Mesenchymal stem cell (in vitro differentiated cells and primary cell): ENCODE results near the gene TTC16.

Source experiments
- DNase-seq: peaks from one replicate; pipeline ENCODE4 v3.0.0-alpha.2; 2013
- H2AFZ ChIP-seq: one replicate; pipeline ENCODE4 v1.6.1; 2013; ENCODE audit warnings: low read depth, mild to moderate bottlenecking, control low read depth, inconsistent platforms, low read length, moderate library complexity
- H2AK5ac ChIP-seq: 2 replicates; pipeline ENCODE4 v1.6.1; 2013; ENCODE audit warnings: low read length, moderate library complexity, mild to moderate bottlenecking, inconsistent platforms; ENCODE audit not compliant: severe bottlenecking
- H2BK120ac ChIP-seq: one replicate; pipeline ENCODE4 v1.6.1; 2013; ENCODE audit warnings: low read depth, mild to moderate bottlenecking, inconsistent platforms, low read length, moderate library complexity
- H2BK12ac ChIP-seq, 2 experiments: one replicate each; pipeline ENCODE4 v1.6.1; 2013; ENCODE audit warnings: inconsistent platforms in 2 of 2, low read length in 2 of 2, mild to moderate bottlenecking in 2 of 2, moderate library complexity in 2 of 2, control low read depth in 1 of 2
- H2BK15ac ChIP-seq: one replicate; pipeline ENCODE4 v1.6.1; 2013; ENCODE audit warnings: mild to moderate bottlenecking, low read depth, inconsistent platforms; ENCODE audit not compliant: poor library complexity, severe bottlenecking
- H2BK5ac ChIP-seq: 2 replicates; pipeline ENCODE4 v1.6.1; 2013; ENCODE audit warnings: low read depth, mild to moderate bottlenecking, low read length, control low read depth, inconsistent platforms; ENCODE audit not compliant: poor library complexity, severe bottlenecking
- H3K14ac ChIP-seq, 2 experiments: one replicate each; pipeline ENCODE4 v1.6.1; 2013; ENCODE audit warnings: inconsistent platforms in 2 of 2, low read length in 2 of 2, control low read depth in 1 of 2, mild to moderate bottlenecking in 1 of 2, moderate library complexity in 1 of 2
- H3K18ac ChIP-seq, 2 experiments: one replicate each; pipeline ENCODE4 v1.6.1; 2013; ENCODE audit warnings: inconsistent platforms in 2 of 2, low read length in 2 of 2, control low read depth in 1 of 2, low read depth in 1 of 2, mild to moderate bottlenecking in 1 of 2
- H3K23ac ChIP-seq, 2 experiments: one replicate each; pipeline ENCODE4 v1.6.1; 2013; ENCODE audit warnings: inconsistent platforms in 2 of 2, low read length in 2 of 2, mild to moderate bottlenecking in 2 of 2, moderate library complexity in 2 of 2, control low read depth in 1 of 2
- H3K27ac ChIP-seq: 2 replicates; pipeline ENCODE4 v1.5.1; 2013; ENCODE audit warnings: mild to moderate bottlenecking, moderate library complexity, low read length, control low read depth, inconsistent platforms; ENCODE audit not compliant: poor library complexity, severe bottlenecking
- H3K27me3 ChIP-seq, 2 experiments: 2 replicates each; pipeline versions ENCODE4 v1.6.1 to v1.7.0; 2013; ENCODE audit warnings: low read length in 2 of 2, mild to moderate bottlenecking in 2 of 2, moderate library complexity in 2 of 2, control low read depth in 1 of 2, inconsistent platforms in 1 of 2; ENCODE audit not compliant: control insufficient read depth in 1 of 2, insufficient read depth in 1 of 2
- H3K36me3 ChIP-seq, 2 experiments: 2 replicates each; pipeline versions ENCODE4 v1.6.1 to v1.7.0; 2013; ENCODE audit warnings: low read length in 2 of 2, control low read depth in 1 of 2, inconsistent platforms in 1 of 2, low read depth in 1 of 2, mild to moderate bottlenecking in 1 of 2; ENCODE audit not compliant: insufficient read depth in 2 of 2, control insufficient read depth in 1 of 2
- H3K4ac ChIP-seq, 2 experiments: one replicate each; pipeline ENCODE4 v1.6.1; 2013; ENCODE audit warnings: inconsistent platforms in 2 of 2, low read length in 2 of 2, mild to moderate bottlenecking in 2 of 2, moderate library complexity in 2 of 2, control low read depth in 1 of 2, low read depth in 1 of 2
- H3K4me1 ChIP-seq: 2 replicates; pipeline ENCODE4 v1.6.1; 2013; ENCODE audit warnings: low read depth, low read length, control low read depth; ENCODE audit not compliant: control insufficient read depth, insufficient read depth
- H3K4me2 ChIP-seq: 2 replicates; pipeline ENCODE4 v1.6.1; 2013; ENCODE audit warnings: low read length, mild to moderate bottlenecking, inconsistent platforms; ENCODE audit not compliant: poor library complexity, severe bottlenecking
- H3K4me3 ChIP-seq, 2 experiments: 2 replicates each; pipeline versions ENCODE4 v1.5.1 to v1.7.0; 2013; ENCODE audit warnings: low read length in 2 of 2, mild to moderate bottlenecking in 2 of 2, control low read depth in 1 of 2, low read depth in 1 of 2; ENCODE audit not compliant: insufficient read depth in 1 of 2
- H3K79me1 ChIP-seq: replicated peaks from 2 replicates; pipeline ENCODE4 v1.6.1; 2013; ENCODE audit warnings: mild to moderate bottlenecking, control low read depth, low read length, inconsistent platforms; ENCODE audit not compliant: poor library complexity, severe bottlenecking
- H3K9ac ChIP-seq: 2 replicates; pipeline ENCODE4 v1.7.0; 2013; ENCODE audit warnings: mild to moderate bottlenecking, low read length, moderate library complexity
- H3K9me3 ChIP-seq: 2 replicates; pipeline ENCODE4 v1.7.0; 2013; ENCODE audit warnings: mild to moderate bottlenecking, low read length; ENCODE audit not compliant: control insufficient read depth
- H4K8ac ChIP-seq: one replicate; pipeline ENCODE4 v1.6.1; 2013; ENCODE audit warnings: inconsistent platforms, mild to moderate bottlenecking, low read length, moderate library complexity
- H4K91ac ChIP-seq: one replicate; pipeline ENCODE4 v1.6.1; 2013; ENCODE audit warnings: mild to moderate bottlenecking, low read length, inconsistent platforms
- WGBS: methylation state at CpG from one replicate; pipeline ENCODE4 v1.1.7; 2013; ENCODE audit warnings: mixed read lengths; 5-methylcytosine and 5-hydroxymethylcytosine counted together

The TTC16 gene

DNA sequence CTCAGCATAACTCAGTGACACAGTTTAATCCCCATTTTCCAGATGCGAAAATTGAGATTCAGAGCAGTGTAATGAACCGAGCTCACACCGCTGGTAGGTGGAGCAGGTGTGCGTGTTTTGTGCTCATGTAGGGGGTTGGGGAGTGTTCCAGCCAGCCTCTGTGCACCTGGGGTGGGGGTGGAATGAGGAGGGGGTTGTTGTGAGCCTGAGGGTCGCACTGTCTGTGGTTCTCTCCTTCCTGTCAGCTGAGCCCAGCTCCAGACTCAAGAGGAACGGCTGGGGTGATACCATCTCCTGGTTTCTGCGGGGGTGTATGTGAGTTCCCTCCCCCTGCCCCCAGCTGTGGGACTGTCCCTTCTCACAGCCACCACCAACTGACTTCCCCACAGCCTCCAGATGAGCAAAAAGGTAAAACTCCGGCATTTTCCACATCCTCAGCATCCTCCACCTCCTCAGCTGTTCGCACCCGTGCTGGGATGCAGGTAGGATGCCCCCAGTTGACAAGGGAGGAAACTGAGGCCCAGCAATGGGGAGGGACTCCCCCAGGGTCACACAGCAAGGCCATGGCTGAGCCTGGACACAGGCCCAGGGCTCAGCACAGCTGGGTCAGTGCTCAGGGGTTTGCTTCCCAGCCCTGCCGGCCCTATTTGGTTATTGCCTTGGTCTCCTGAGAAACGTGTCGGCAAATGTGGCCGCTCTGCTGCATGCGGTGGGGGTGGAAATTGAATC, 60.5 kb downstream of the TTC16 start:
- Histone ChIP-seq H4K8ac (peak overlapping the region; percentile 4), H4K91ac (peak overlapping the region; percentile 28)
- WGBS = 70% methylated on average over 14 of the region's 15 CpGs

DNA sequence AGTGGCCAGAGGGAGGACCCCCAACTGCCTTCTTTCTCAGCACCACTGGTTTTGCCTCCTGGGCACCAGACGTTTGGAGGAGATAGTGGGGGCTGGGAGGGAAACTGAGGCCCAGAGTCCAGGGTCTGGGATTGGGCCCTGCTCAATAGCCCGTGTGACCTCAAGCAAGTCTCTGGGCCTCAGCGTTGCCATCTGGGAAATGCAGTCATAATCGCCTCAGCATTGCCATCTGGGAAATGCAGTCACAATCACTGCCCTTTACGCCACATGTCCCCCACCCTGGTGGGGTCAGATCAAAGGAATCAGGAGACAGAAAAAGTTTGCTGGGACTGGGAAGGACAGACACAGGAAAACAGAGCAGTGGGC, 61.0 kb downstream of the TTC16 start:
- H3K9ac ChIP-seq = no peak overlapping the region
- no peak overlapping the region for H3K23ac ChIP-seq
- H3K4me3 ChIP-seq = no peak overlapping the region
- no peak overlapping the region for H2BK5ac ChIP-seq
- no peak overlapping the region for H4K91ac ChIP-seq
- H2AK5ac ChIP-seq = no peak overlapping the region
- H3K14ac ChIP-seq = no peak overlapping the region
- peak overlapping the region in 1 of 2 experiments; percentile 11 for H3K18ac ChIP-seq
- H3K4ac ChIP-seq = no peak overlapping the region
- no peak overlapping the region for H2BK15ac ChIP-seq
- no peak overlapping the region for H3K27ac ChIP-seq
- DNase-seq = no peak
- H2BK120ac ChIP-seq = no peak overlapping the region
- H2AFZ ChIP-seq = no peak overlapping the region
- H3K9me3 ChIP-seq = no peaks in the 10 kb centered on the region
- peaks cover 14 to 20% of the 10 kb centered on the region in 2 experiments for H3K27me3 ChIP-seq
- 86% methylated on average over 2 of the region's 5 CpGs for WGBS
- no peak overlapping the region for H3K4me2 ChIP-seq
- H3K79me1 ChIP-seq = no peaks in the 10 kb centered on the region
- peak overlapping the region in 1 of 2 experiments; percentile 68 for H2BK12ac ChIP-seq
- H3K36me3 ChIP-seq = no peaks in the 10 kb centered on the region
- H4K8ac ChIP-seq = no peak overlapping the region
- no peaks in the 10 kb centered on the region for H3K4me1 ChIP-seq

More for the DNA sequence above, 60.5 kb downstream of the TTC16 start:
- Histone ChIP-seq H3K27me3 (peaks cover 14 to 20% of the 10 kb centered on the region in 2 experiments), H3K23ac (peak overlapping the region in 1 of 2 experiments; percentile 2), H3K4me3 (no peak overlapping the region), H3K4me1 (peaks cover 1% of the 10 kb centered on the region), H3K14ac (peak overlapping the region in 1 of 2 experiments; percentile 23), H2BK5ac (no peak overlapping the region), H2BK12ac (no peak overlapping the region), H3K4me2 (no peak overlapping the region), H3K27ac (no peak overlapping the region), H3K79me1 (no peaks in the 10 kb centered on the region), H3K36me3 (no peaks in the 10 kb centered on the region), H2BK120ac (no peak overlapping the region), H2BK15ac (peak overlapping the region; percentile 15), H3K4ac (no peak overlapping the region), H2AK5ac (no peak overlapping the region), H3K18ac (peak overlapping the region in 1 of 2 experiments; percentile 11), H3K9ac (no peak overlapping the region), H3K9me3 (no peaks in the 10 kb centered on the region), H2AFZ (no peak overlapping the region)
- DNase-seq = no peak

DNA sequence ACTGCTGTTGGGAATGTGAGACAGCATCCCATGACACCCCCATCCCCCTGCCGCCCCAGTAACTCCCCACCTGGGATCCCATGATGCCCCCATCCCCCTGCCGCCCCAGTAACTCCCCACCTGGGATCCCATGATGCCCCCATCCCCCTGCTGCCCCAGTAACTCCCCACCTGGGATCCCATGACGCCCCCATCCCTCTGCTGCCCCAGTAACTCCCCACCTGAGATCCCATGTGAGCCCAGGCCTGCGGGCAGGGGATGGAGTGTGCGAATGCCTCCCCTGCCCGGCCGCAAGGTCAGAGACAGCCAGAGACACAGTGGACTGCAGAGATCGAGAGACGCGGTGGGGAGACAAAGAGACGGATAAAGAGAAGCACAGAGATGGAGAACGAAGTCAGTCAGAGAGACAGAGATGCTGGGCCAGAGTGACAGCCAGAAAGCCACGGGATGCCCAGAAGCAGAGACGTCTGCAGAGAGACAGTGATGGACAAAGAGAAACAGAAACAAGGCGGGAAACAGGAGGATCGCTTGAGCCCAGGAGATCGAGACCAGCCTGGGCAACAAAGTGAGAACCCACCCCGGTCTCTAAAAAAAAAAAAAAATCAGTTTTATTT, 61.6 kb downstream of the TTC16 start:
- no peak overlapping the region for H2AK5ac ChIP-seq
- no peak overlapping the region for H3K18ac ChIP-seq
- H3K79me1 ChIP-seq = no peaks in the 10 kb centered on the region
- no peak overlapping the region for H3K4me2 ChIP-seq
- H3K23ac ChIP-seq = no peak overlapping the region
- H2AFZ ChIP-seq = no peak overlapping the region
- DNase-seq = no peak
- H3K14ac ChIP-seq = no peak overlapping the region
- no peak overlapping the region for H3K9ac ChIP-seq
- H3K36me3 ChIP-seq = no peaks in the 10 kb centered on the region
- no peak overlapping the region for H2BK5ac ChIP-seq
- H2BK12ac ChIP-seq = no peak overlapping the region
- H3K27me3 ChIP-seq = peaks cover 14 to 19% of the 10 kb centered on the region in 2 experiments
- peak overlapping the region; percentile 15 for H2BK15ac ChIP-seq
- H4K91ac ChIP-seq = no peak overlapping the region
- H3K9me3 ChIP-seq = no peaks in the 10 kb centered on the region
- H3K27ac ChIP-seq = no peak overlapping the region
- no peak overlapping the region for H3K4me3 ChIP-seq
- no peak overlapping the region for H2BK120ac ChIP-seq
- 88% methylated on average over 17 of the region's 18 CpGs for WGBS
- no peak overlapping the region for H4K8ac ChIP-seq
- H3K4me1 ChIP-seq = no peaks in the 10 kb centered on the region
- H3K4ac ChIP-seq = no peak overlapping the region

DNA sequence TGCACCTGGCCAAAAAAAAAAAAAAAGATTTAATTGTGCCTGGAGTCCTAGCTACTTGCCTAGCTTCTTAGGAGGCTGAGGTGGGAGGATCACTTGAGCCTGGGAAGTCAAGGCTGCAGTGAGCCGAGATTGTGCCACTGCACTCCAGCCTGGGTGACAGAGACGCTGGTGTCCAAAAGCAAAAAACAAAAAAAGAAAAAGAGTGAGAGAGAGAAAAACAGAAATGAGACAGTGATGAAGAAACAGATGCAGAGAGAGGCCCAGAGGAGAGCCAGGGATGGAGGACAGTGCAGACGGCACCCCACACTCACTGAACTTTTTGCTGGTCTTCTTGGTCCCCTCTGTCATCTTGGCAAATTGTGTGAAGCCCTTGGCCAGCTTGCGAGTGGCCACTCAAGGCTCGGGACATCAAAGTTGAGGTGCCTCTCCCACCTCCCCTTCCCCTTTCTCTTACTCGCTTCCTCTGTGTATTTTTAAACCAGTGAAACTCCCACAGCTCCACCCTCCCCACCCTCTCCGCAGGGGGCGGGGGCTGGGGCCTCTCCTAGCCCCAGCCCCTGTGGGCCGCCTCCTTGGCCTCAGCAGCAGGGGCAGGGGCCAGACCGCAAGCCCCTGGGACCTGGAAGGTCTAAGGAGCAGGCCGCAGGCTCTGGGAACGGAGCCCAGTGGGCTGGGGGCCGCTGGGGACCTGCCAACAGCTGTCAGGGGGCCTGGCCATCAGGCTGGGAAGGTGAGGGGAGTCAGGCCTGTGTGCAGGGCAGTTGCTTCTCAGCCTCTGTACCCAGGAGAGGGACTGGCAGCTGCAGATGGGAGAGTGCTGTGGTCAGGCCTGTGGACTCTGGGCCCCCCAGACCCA, 62.6 kb downstream of the TTC16 start, which contains the start of gene SH2D3C:
Gene SH2D3C (minus strand): TSS at position 387 of the 856 bp plus-strand sequence. CDS start 39 bp downstream, at position 348.
- no peak within 1 kb of the TSS for H2BK5ac ChIP-seq

More for the DNA sequence above, 62.6 kb downstream of the TTC16 start, which contains the start of gene SH2D3C:
- H3K18ac ChIP-seq = no peak within 1 kb of the TSS
- H3K4me3 ChIP-seq = no peak within 1 kb of the TSS
- 57% methylated on average over 13 of the region's 13 CpGs for WGBS
- DNase-seq = no peak
- peaks cover 14% of the 10 kb centered on the region in 2 experiments for H3K27me3 ChIP-seq
- H2AFZ ChIP-seq = no peak within 1 kb of the TSS
- H3K9ac ChIP-seq = peak within 1 kb of the TSS; percentile 12
- peaks cover 3% of the 10 kb centered on the region for H3K4me1 ChIP-seq
- H4K8ac ChIP-seq = no peak within 1 kb of the TSS
- no peaks in the 10 kb centered on the region for H3K9me3 ChIP-seq
- H3K79me1 ChIP-seq = no peaks in the 10 kb centered on the region
- no peak within 1 kb of the TSS for H4K91ac ChIP-seq
- no peaks in the 10 kb centered on the region for H3K36me3 ChIP-seq
- no peak within 1 kb of the TSS for H2AK5ac ChIP-seq
- H3K23ac ChIP-seq = no peak within 1 kb of the TSS
- H3K4me2 ChIP-seq = no peak within 1 kb of the TSS
- H3K4ac ChIP-seq = peak within 1 kb of the TSS in 1 of 2 experiments; percentile 51
- H3K14ac ChIP-seq = no peak within 1 kb of the TSS
- peak within 1 kb of the TSS; percentile 15 for H2BK15ac ChIP-seq
- peak within 1 kb of the TSS in 1 of 2 experiments; percentile 45 for H2BK12ac ChIP-seq
- H2BK120ac ChIP-seq = no peak within 1 kb of the TSS
- no peak within 1 kb of the TSS for H3K27ac ChIP-seq
